ENCODE measurements around the gene DAB2IP.

The DAB2IP gene

DNA sequence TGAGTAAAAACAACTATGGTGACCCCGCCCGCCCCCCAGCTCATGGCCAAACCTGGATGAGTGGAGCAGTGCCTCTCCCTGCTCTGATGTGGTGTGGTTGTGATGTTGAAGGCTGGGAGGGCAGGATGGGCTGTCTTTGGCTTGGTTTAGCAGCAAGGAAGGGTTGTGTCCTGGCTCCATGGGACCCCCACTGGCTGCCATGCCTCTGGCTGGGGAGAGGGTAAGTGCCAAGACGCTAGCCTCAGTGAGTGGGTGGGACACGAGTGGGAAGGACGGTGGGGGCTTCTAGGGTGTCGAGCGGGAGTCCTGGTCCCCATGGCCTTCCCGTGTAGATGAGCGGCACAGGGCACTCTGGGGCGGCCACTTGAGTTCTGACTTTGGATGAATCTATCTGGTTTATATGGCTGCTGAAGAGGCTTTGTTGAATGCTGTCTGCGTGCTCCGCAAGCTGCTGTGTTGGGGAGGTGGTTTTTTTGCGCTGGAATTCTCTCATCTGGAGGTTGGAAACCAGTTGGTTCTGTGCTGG is 50.4 kb downstream of the DAB2IP start:
- DNase-seq (ENCODE audit: low read depth) = no peak
- no peak overlapping the region for H3K4me3 ChIP-seq (ENCODE audit: low read length)
- TF ChIP-seq, protein P1, sequence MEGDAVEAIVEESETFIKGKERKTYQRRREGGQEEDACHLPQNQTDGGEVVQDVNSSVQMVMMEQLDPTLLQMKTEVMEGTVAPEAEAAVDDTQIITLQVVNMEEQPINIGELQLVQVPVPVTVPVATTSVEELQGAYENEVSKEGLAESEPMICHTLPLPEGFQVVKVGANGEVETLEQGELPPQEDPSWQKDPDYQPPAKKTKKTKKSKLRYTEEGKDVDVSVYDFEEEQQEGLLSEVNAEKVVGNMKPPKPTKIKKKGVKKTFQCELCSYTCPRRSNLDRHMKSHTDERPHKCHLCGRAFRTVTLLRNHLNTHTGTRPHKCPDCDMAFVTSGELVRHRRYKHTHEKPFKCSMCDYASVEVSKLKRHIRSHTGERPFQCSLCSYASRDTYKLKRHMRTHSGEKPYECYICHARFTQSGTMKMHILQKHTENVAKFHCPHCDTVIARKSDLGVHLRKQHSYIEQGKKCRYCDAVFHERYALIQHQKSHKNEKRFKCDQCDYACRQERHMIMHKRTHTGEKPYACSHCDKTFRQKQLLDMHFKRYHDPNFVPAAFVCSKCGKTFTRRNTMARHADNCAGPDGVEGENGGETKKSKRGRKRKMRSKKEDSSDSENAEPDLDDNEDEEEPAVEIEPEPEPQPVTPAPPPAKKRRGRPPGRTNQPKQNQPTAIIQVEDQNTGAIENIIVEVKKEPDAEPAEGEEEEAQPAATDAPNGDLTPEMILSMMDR (conservative IDR thresholded peaks at IDR 0.05; ENCODE audit: low read length) = no peak

GRCh38 chr9:121703014-121703734 is 51.7 kb downstream of the DAB2IP start:
- no peak overlapping the region for H3K4me3 ChIP-seq (ENCODE audit: low read length)
- no peak for DNase-seq (ENCODE audit: low read depth)
- TF ChIP-seq, protein P1 (conservative IDR thresholded peaks at IDR 0.05; ENCODE audit: low read length) = 0 out of 2 replicates have a peak, but pooled peaks have one; percentile 7

DNA sequence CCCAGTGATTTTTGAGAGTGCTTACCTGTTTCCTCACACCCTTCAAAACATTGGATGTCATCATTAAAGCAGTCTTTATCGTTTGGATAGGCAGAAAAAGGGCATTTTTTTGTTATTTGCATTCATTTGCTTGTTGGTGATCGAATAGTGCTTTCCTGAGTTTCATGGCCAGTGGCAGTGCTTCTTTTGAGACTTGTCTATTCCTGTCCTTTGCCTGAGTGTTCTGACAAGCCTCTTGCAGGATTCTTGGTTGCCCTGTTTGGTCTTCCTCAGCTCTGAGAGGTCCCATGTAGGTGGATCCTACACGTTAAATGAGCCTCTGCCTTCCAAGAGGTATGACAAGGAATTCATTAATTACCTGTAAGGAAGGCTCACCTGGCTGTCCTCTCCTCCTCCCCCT is 52.8 kb downstream of the DAB2IP start:
- DNase-seq (ENCODE audit: low read depth) = no peak
- H3K4me3 ChIP-seq (ENCODE audit: low read length) = no peak overlapping the region
- TF ChIP-seq, protein P1 (conservative IDR thresholded peaks at IDR 0.05; ENCODE audit: low read length) = no peak

GRCh38 chr9:121706149-121706750 is 54.8 kb downstream of the DAB2IP start:
- TF ChIP-seq, protein P1 (conservative IDR thresholded peaks at IDR 0.05; ENCODE audit: low read length) = no peak
- H3K4me3 ChIP-seq (ENCODE audit: low read length) = no peak overlapping the region

DNA sequence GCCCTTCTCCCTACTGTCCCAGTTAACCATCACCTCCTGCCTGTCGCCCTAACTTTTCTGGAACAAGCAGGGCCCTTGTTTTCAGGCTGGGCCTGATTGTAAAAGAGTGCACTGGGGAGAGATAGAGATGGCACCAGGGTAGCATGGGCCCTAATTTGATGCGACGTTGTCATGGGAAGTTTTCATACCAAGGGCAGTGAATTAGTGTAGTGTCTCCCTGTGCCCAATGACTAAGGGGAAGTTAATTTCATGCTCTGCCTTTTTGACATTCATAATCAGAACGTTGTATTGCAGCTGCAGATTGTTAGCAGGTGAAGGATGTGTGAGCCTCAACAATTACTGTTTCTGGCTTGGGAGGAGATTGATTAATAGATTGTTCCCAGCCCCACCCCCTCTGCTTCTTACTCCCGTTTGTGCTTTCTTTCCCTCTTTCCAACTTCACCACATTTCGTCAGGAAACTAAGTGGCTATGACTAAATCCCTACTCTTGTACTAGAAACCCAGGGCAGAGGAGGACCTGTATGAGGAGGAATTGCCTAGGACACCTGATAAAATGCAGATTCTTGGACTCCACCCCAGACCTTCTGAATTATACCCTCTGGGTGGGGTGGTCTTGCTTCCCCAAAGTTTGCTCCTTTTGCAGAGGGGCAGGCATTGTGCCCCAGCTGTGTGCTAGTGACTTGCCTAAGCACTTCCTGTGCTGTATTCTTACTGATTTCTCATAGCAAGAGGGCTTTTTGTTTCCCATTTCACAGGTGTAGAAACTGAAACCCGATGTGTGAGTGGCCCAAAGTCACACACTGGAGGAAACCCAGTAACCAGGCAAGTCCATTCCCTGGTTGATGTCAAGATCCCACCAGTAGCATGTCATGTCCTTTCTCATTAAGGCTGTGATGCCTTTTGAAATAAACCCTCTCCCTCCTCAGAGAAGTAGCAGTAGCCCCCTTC is 56.3 kb downstream of the DAB2IP start:
- no peak overlapping the region for H3K4me3 ChIP-seq (ENCODE audit: low read length)
- TF ChIP-seq, protein P1 (conservative IDR thresholded peaks at IDR 0.05; ENCODE audit: low read length) = no peak
- peak; percentile 28 for DNase-seq (ENCODE audit: low read depth)

More at GRCh38 chr9:121706149-121706750, 54.8 kb downstream of the DAB2IP start:
- no peak for DNase-seq (ENCODE audit: low read depth)

GRCh38 chr9:121708768-121709488 is 57.5 kb downstream of the DAB2IP start:
- no peak for DNase-seq (ENCODE audit: low read depth)
- TF ChIP-seq, protein P1 (conservative IDR thresholded peaks at IDR 0.05; ENCODE audit: low read length) = no peak
- no peak overlapping the region for H3K4me3 ChIP-seq (ENCODE audit: low read length)
